ENCODE results near the gene LSS.

DNA sequence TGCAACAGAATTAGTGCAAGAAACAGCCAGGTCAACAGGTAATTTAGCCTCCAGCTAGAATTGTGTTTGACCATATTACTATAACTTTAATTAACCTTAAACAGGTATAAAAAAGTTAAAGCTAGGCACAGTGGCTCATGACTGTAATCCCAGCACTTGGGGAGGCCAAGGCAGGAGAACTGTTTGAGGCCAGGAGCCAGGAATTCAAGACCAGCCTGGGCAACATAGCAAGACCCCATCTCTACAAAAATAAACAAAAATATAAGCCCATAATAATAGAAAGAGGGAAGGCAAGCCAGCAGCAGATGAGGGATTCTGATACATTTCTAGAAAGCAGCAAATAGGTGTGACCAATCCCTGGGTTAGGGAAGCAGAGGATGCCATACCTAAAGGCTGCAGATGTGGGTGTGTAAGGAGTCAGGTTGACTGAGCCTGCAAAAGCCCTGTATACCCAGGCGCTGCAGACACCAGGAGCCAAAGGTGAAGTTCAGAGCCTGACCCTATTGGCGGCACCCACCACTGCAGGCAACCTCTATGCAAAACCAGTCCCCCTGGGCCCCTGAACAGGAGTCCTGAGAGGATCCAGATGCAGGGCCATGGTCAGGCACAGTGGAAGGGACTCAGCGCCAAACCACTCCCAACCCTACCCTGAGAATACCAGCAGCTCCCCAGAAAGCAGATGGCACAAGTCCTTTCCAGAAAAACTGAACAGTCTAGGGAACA lies 19.3 kb upstream of the LSS start:
- TF ChIP-seq, protein P1, sequence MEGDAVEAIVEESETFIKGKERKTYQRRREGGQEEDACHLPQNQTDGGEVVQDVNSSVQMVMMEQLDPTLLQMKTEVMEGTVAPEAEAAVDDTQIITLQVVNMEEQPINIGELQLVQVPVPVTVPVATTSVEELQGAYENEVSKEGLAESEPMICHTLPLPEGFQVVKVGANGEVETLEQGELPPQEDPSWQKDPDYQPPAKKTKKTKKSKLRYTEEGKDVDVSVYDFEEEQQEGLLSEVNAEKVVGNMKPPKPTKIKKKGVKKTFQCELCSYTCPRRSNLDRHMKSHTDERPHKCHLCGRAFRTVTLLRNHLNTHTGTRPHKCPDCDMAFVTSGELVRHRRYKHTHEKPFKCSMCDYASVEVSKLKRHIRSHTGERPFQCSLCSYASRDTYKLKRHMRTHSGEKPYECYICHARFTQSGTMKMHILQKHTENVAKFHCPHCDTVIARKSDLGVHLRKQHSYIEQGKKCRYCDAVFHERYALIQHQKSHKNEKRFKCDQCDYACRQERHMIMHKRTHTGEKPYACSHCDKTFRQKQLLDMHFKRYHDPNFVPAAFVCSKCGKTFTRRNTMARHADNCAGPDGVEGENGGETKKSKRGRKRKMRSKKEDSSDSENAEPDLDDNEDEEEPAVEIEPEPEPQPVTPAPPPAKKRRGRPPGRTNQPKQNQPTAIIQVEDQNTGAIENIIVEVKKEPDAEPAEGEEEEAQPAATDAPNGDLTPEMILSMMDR (IDR thresholded peaks at IDR 0.05), result no peak
- TF ChIP-seq POLR2A (IDR thresholded peaks at IDR 0.05), result no peak

Measured in transverse colon (tissue), 3 donors.